GM19324 (cell line): ENCODE results near the gene WNT7B.

Experiments
- ATAC-seq: cut with Tn5 transposase; IDR thresholded peaks from one replicate; pipeline ENCODE4 v1.9.1; 2021; ENCODE audit warnings: mild to moderate bottlenecking, moderate library complexity; ENCODE audit not compliant: unreplicated experiment, low FRiP score

WNT7B gene

DNA sequence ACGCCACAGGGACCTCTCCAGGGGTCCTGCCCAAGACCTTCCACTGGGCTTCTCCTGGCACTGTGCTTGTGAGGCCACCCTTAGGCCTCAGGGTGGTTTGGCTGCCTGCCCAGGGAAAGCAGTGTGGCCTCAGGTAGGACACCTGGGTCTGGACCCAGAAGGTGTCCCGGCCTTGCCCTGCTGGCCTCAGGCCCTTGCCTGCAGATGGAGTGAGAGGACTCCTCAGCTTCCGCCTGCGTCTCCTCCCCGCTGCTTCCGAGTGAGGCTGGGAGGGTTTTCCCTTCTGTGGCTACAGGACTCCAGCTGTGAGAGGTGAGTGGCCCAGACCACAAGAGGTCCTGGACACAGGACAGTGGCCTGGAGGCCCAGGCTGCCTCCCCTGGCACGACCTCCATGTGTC, 60.4 kb downstream of the WNT7B start:
- no peak for ATAC-seq

- no peak for ATAC-seq
Observed at GRCh38 chr22:45915841-45916240, 61.1 kb downstream of the WNT7B start.

DNA sequence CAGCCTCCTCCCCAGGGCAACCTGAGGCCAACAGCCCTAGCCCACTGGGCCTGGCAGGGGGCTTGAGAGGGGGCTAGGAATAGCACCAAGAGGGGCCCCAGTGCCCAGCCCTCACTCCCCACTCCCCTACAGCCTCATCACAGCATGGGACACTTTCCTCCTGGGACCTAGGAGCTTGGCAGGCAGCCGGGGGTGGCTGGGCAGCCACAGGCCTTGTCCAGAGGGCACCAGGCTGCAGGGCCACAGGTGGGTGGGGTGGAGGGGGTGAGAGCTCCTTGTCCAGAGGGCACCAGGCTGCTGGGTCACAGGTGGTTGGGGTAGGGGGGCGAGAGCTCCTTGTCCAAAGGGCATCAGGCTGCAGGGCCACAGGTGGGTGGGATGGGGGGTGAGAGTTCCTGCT, 61.8 kb downstream of the WNT7B start:
- ATAC-seq = no peak

- ATAC-seq = no peak
Observed at GRCh38 chr22:45914309-45914708, 62.7 kb downstream of the WNT7B start.

DNA sequence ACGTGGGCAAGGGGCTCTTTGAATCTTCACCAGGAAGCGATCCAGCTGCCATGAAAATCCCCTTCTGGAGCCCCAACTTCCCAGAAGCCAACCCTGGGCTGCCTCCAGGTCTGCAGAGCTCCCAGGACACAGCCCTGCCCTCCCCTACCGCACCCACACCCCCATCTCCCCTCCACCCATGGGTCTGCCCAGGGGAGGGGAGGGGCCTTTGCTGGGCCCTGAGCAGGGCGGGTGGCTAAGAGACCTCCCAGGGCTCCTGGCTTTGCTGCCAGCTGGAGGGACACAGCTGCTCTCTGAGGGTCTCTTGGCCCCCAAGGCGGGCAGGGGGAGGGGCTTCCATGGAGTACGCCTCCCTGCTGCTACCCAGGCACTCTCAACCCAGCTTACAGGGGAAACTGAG, 64.1 kb downstream of the WNT7B start:
- ATAC-seq = no peak

DNA sequence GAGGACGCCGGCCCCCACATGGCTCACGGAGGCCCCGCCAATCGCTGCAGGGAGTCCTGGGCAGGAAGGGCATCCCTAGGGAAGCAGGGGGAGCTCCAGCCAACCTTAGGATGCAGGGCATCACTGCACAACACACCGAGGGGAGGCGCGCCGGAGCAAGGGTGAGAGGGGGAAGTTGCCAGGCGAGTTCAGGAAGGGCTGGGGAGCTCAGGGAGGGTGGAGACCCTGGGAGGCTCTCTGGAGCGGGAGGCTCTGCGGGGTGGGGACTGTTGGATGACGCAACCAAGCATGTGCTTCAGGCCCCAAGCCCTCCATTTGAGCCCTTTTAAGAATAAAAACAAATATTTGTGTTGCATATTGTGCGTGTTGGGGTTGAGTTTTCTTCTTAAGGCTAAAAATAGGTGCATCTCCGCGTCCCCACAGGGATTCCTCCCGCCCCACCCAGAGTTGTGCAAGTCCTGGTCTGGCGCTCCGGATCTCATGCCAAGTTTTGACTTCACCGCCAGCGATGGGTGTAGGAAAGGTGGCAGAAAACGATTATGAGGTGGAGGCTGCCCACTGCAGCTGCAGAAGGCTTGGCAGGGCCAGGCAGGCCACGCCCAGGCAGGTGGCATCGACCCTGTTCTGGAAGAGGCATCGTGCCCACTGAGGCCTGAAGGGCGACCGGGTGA, 65.2 kb downstream of the WNT7B start:
- ATAC-seq = no peak

GRCh38 chr22:45910928-45911467, 66.0 kb downstream of the WNT7B start:
- no peak for ATAC-seq

DNA sequence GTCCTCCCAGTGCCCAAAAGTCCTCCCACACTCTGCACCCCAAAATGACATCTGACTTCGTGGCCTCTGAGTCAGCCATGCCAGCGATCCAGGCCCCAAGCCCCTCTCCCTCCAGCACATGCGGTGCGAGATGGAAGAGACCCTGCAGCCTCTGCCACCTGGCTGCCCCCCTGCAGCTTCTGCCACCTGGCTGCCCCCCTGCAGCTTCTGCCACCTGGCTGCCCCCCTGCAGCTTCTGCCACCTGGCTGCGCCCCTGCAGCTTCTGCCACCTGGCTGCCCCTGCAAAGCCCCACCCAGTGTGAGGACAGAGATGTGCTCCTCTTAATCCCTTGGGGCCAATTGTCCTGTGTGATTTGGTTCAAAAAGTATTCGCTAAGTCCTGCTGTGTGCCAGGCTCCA, 68.0 kb downstream of the WNT7B start:
- no peak for ATAC-seq

DNA sequence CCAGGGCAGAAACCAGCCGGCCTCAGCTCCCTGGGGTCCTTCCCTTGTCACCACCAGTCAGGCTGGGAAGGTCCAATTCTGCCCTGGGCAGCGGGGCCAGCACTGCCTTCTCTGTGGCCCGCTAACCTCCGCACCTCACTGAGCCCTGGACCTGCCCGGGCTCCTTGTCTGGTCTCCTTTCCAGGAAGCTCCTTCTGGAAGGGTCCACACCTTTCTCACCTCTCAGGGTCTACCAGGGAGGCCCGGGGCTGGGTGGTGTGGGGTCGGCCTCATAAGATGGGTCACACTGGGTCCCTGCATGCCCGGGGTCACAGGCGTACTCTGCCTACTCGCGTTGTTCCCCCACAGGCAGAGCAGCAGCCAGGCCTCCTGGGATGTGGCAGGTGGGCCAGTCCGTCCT, 69.0 kb downstream of the WNT7B start:
- no peak for ATAC-seq

- ATAC-seq = no peak
Observed at GRCh38 chr22:45907378-45907777, 69.6 kb downstream of the WNT7B start.

DNA sequence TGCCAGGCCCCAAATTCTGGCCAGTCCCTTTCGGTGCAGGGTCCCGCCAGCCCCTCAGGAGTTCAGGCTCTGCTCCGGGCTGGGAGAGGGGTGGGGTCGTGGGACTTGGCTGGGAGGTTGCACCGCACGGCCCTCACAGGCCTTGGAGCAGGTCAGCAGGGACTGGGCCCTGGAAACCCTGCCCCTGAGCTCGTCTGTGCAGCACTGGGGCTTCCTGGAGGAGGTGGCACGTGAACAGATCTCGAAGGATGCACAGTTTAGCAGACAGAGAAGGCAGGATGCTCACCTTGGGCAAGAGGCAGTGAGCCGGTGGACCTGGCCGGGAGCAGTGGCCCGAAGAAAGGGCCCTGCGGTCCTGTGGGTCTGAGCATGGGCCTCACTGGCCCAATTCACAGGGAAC, 70.0 kb downstream of the WNT7B start:
- no peak for ATAC-seq

GRCh38 chr22:45905924-45906865, 70.8 kb downstream of the WNT7B start:
- ATAC-seq = no peak

DNA sequence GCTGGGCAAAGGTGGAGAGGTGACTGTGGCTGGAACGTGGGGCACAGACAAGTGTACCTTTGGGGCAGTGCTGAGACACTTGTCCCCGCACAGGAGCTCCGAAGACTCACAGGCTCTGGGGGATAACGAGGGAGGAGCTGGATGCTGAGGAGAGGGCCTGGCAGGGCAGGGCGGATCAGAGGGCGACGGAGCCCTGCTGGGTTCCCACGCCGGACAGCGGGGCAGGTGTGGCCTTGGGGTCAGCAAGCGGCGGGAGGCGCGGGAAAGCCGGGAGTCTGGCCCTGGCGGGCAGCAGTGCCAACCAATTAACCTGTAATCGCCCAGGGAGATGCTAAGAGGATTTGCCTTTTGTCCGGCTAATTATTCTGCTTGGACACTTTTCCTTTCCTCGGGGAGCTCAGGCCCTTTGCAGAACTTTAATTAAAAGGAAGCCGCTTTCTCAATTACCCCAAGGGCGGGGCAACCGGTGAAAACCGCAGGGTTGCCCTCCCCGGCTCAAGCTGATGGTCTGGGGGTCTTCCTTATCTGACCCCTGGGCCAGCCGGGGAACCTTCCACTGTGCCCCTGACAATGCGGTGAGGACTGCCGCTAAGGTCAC, 71.5 kb downstream of the WNT7B start:
- ATAC-seq = no peak

DNA sequence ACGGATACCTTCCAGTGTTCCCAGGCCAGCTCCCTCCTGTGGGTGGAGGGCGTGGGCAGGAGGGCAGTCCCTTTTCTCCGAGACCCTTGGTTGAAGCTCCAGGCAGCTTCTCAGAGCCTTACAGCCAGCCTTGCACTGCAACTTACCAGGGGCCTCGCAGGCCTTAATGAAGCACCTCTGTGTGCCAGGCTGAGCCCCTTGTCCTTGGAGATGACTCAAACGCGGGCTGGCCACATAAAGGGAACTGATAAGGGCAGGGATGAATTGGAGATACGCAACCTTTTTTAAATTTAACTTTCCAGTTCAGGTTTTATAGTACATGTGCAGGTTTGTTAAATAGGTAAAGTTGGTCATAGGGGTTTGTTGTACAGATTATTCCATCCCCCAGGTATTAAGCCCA, 72.7 kb downstream of the WNT7B start:
- ATAC-seq = no peak

DNA sequence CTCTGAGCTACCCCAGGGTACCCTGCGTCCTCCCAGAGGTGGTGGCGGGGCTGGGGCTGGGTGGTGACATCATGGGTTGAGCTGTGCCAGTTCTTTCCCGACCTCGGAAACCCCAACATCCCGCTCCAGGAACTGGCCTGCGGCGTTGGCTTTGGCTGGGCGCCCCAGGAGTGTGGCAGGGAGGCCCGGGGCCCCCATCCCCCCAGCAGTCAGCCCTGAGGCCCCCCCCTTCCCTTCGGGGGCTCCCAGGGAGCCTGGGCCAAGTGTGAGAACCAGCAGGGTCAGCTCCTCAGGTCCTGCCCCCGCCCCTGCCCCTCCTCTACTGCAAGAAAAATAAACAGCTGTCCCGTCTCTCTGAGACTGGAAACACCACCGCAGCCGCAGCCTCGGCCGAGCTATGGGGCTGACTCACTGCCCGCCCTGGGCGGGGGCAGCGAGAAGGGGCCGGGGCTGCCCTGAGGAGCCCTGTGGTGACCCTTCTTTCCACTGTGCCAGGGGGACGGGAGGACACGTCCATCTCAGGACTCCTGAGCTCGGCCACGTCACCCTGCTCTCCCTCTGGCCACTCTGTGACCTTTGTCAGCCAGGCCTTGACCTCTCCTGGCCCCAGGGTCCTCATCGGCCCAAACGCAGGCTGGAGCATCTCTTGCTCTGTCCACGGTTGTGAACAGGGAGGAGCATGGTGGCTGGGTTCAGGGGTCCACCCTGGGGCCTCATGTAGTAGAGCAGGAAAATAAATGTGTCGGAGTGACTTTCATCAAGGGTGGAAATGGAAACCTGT, 73.4 kb downstream of the WNT7B start:
- ATAC-seq = no peak

DNA sequence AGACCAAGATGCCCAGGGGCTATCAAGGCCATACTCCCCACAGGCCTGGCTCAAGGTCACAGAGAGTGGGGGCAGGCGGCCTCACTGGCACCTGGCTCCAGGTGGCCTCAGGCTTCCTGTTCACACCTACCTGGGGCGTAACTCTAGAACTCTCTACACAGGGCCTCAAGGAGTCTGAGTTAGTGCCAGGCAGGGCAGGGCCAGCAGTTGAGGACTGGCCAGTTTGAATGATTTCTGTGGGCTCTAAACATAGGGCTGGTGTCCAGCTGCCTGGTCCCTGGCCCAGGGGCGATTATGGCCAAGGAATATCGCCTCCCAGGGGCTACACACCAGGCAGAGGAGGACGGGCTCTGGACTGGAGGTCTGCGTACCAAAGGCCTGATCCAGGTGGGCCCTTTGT, 79.2 kb downstream of the WNT7B start:
- ATAC-seq = no peak

DNA sequence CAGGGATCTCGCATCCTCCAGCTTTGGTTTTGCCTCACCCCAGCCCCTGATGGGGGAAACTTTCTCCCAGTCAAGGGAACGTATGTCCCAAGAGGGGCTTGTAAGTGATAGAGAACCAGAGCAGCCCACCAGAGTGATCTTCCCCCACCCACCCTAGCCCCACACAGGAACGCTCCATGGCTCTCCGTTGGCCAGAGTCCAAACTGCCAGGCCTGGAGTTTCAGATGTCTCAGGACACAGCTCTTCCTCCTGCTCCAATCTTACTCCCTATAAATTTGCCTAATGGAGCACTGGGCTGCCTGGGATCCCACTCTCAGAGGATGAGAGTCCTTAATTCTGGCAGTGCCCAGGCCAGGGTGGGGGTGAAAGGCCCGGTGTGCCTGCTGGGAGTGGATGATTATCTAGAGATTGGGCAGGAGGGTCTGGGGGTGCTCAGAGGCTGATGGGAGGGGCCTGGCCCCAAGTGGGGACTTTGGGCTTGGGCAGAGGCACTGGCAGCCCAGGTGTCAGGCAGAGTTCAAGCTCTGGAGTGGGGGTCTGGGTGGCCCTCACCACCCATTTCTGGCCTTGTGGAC, 79.9 kb downstream of the WNT7B start:
- ATAC-seq = no peak

DNA sequence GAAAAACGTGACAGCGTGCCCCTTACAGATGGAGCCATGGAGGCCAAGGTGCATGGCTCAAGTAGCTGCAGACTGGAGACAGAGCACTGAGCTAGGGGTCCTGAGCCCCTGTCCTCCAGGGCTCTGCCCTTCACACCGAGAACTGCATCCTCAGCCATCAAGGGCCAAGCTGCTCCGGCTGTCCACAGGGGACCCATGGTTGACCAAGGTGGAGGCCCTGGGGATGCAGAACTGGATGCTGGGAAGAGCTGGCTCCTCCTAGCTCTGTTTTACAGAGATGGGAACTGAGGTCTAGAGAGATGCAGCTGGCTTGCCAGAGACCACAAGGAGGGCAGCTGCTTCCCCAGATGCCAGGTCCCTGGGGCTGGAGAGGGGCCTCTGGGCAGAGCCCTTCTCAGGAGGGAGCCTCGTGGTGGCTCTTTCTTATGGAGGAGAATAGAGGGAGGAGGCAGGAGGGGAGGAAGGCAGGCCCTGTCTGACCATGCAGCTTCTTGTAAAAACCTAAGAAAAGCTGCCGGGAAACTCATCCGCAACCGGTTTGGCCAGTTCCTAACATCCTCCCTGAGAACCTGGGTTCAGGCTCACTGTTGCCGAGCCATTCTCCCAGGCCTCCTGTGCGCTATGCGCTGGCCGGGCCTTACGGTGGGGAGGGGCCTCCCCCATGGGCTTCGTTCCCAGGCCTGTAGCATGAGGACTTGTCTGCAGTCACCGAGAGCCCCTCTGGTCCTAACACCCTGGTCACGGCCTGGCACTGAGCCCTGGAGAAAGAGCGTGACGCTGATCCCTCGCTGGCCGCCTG, 80.6 kb downstream of the WNT7B start:
- ATAC-seq = no peak

DNA sequence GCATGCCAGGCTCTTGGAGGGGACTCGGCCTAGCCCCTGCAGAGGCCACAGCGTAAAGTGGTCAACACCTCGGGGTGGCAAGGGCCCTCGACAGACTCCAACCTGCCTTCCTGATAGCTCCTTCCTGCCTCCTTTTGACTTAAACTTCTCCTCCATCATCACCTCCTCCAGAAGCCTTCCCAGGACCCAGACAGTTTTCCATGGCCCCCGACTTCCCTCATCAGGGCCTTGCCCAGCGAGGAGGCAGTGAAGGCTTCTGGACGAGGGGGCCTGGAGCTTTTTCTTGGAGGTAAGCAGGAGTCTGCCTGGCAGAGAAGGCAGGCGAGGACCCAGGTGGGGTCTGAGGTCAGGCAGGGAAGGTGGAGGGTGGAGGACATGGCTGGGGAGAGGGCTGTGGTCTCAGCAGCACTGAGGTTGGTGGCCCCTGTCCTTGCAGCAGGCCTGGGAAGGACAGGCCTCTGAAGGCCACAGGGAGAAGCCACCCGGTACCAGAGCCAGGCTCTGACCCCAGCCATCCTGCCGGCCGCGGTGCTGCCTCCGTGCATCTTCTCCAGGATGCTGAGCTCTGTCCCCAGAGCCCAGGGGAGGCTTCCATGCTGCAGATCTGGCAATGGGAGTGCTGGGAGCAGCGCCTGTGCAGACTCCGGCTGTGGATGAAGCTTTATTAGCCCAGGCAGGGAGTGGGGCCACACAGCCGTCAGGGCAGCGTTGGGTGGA, 81.4 kb downstream of the WNT7B start:
- no peak for ATAC-seq
